GM12872 (cell line): ENCODE measurements around the gene GTPBP10.

Source experiments
- CTCF ChIP-seq: IDR thresholded peaks from 3 replicates; pipeline ENCODE4 v1.5.1; 2011; ENCODE audit warnings: low read depth, mild to moderate bottlenecking, low read length, moderate library complexity; ENCODE audit not compliant: insufficient read depth

GTPBP10 gene

GRCh38 chr7:90402785-90403173, 56.3 kb downstream of the GTPBP10 start:
- no peak for TF ChIP-seq CTCF

- no peak for TF ChIP-seq CTCF
These were observed 56.9 kb downstream of the GTPBP10 start, which contains the start of gene CLDN12 for GRCh38 chr7:90403174-90404113. CLDN12 (plus strand) TSS chr7:90403461; CDS start chr7:90412677, 9,216 bp downstream.

DNA sequence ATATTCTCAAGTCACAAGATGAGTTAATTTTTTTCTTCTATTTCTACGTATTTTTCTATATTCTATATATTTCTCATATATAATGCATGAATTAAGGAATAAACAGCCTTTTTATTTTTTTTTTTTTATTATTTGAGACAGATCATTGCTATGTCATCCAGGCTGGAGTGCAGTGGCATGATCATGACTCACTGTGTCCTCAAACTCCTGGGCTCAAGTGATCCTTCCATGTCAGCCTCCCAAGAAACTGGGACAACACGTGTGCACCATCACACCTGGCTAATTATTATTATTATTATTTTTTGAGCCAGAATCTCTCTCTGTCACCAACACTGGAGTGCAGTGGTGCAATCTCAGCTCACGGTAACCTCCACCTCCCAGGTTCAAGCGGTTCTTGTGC, 58.3 kb downstream of the GTPBP10 start:
- no peak for TF ChIP-seq CTCF

GRCh38 chr7:90407484-90407821, 60.9 kb downstream of the GTPBP10 start:
- TF ChIP-seq CTCF: no peak

DNA sequence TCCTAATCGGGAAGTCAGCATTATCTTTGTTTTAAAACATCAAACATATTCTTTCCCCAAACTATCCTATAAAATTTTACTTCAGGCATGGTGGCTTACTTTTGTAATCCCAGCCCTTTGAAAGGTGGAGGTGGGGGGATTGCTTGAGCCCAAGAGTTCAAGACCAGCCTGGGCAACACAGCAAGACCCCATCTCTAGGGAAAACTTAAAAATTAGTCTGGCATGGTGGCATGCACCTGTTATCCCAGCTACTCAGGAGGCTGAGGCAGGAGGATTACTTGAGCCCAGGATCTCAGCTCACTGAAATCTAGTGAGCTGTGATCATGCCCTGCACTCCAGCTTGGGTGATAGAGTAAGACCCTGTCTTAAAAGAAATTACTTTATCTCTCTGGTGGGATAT, 61.6 kb downstream of the GTPBP10 start:
- TF ChIP-seq CTCF: no peak

DNA sequence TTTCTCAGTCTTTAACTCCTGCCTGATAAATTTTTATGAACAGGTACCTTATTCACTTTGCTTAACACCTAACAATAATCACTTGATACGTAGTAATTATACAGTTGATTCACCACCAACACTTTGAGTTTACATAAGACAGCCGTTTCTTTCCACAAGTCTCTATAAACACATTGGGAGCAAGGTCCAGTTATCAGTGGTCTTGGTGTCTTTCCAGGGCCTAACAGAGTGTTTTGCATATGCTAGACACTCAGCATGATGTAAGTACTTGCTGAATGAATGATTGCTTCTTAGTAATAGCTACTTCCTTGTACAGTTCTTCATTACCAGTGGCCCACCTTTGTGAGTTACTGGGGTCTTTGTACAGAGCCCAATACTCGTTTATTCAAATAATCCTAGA, 63.2 kb downstream of the GTPBP10 start:
- no peak for TF ChIP-seq CTCF

- TF ChIP-seq CTCF: no peak
These were observed 65.0 kb downstream of the GTPBP10 start for GRCh38 chr7:90411510-90411909.
